CD14-positive monocyte (primary cell): ENCODE results near the gene DGUOK. TPM values are rescaled to one million over a fixed set of nuclear protein-coding genes. Genes with fewer than 3 reads are reported as not detected.

Source experiments
- DNase-seq, 3 donors: peaks; one replicate each; pipeline ENCODE4 v3.0.0-alpha.2; 2011 to 2022
- H2AFZ ChIP-seq: 2 replicates; pipeline ENCODE4 v1.6.0; 2012; ENCODE audit warnings: mild to moderate bottlenecking, low read depth, low read length, inconsistent platforms; ENCODE audit not compliant: insufficient read depth, poor library complexity, severe bottlenecking
- H3K27ac ChIP-seq, 2 donors: 1 replicate in 1 of 2; 2 replicates in 1 of 2; pipeline ENCODE4 v1.5.1; 2012 to 2013; ENCODE audit warnings: low read length in 2 of 2, control low read depth in 1 of 2, inconsistent platforms in 1 of 2, low read depth in 1 of 2, mild to moderate bottlenecking in 1 of 2
- H3K27me3 ChIP-seq, 2 donors: one replicate each; pipeline versions ENCODE4 v1.6.0 to v1.6.1; 2011 to 2013; ENCODE audit warnings: low read length in 2 of 2; ENCODE audit not compliant: control insufficient read depth in 2 of 2, insufficient read depth in 2 of 2
- H3K36me3 ChIP-seq, 2 donors: replicated peaks in 1 of 2; 1 replicate in 1 of 2; 2 replicates in 1 of 2; pipeline versions ENCODE4 v1.5.1 to v1.6.1; 2012 to 2013; ENCODE audit warnings: low read length in 2 of 2, control low read depth in 1 of 2, inconsistent platforms in 1 of 2, mild to moderate bottlenecking in 1 of 2; ENCODE audit not compliant: insufficient read depth in 2 of 2, control insufficient read depth in 1 of 2
- H3K4me1 ChIP-seq, 2 donors: 1 replicate in 1 of 2; 2 replicates in 1 of 2; pipeline versions ENCODE4 v1.5.1 to v1.6.1; 2012 to 2013; ENCODE audit warnings: low read length in 2 of 2, control low read depth in 1 of 2, inconsistent platforms in 1 of 2, mild to moderate bottlenecking in 1 of 2, moderate library complexity in 1 of 2; ENCODE audit not compliant: insufficient read depth in 2 of 2, control insufficient read depth in 1 of 2
- H3K4me2 ChIP-seq: replicated peaks from 2 replicates; pipeline ENCODE3; 2012; ENCODE audit warnings: low read length, moderate library complexity, mild to moderate bottlenecking; ENCODE audit not compliant: poor library complexity, severe bottlenecking; ENCODE audit errors: extremely low read depth
- H3K4me3 ChIP-seq, 3 experiments: fragments of 200-600 bp in 1 of 3; sonication (generic) in 1 of 3; replicated peaks in 1 of 3; 1 replicate in 2 of 3; 2 replicates in 1 of 3; pipeline ENCODE4 v1.5.1; 2011 to 2013; ENCODE audit warnings: low read length in 3 of 3, mild to moderate bottlenecking in 3 of 3, control low read depth in 2 of 3, low read depth in 2 of 3, inconsistent platforms in 1 of 3, moderate library complexity in 1 of 3
- H3K79me2 ChIP-seq: 2 replicates; pipeline ENCODE4 v1.6.0; 2012; ENCODE audit warnings: mild to moderate bottlenecking, control low read depth, inconsistent platforms, low read length, moderate library complexity; ENCODE audit not compliant: insufficient read depth
- H3K9ac ChIP-seq: 2 replicates; pipeline ENCODE4 v1.6.0; 2017; ENCODE audit warnings: low read length, mild to moderate bottlenecking; ENCODE audit not compliant: insufficient read depth, poor library complexity, severe bottlenecking
- H3K9me3 ChIP-seq, 2 donors: replicated peaks in 1 of 2; 1 replicate in 1 of 2; 2 replicates in 1 of 2; pipeline versions ENCODE4 v1.5.1 to v1.6.1; 2012 to 2013; ENCODE audit warnings: low read length in 2 of 2, control low read depth in 1 of 2; ENCODE audit not compliant: control insufficient read depth in 1 of 2, insufficient read depth in 1 of 2
- H4K20me1 ChIP-seq: 2 replicates; pipeline ENCODE4 v1.6.0; 2012; ENCODE audit warnings: mild to moderate bottlenecking, low read length, control low read depth, moderate library complexity; ENCODE audit not compliant: insufficient read depth
- H3K27ac Mint-ChIP-seq, 7 donors: one replicate each; pipeline ENCODE4 v1.8.0; 2020; ENCODE audit warnings: mild to moderate bottlenecking in 7 of 7, mixed read lengths in 7 of 7, moderate library complexity in 6 of 7, inconsistent platforms in 2 of 7
- H3K27me3 Mint-ChIP-seq, 3 donors: one replicate each; pipeline ENCODE4 v1.8.0; 2021 to 2022; ENCODE audit warnings: low read depth in 3 of 3, mild to moderate bottlenecking in 3 of 3, mixed read lengths in 3 of 3, moderate library complexity in 3 of 3, inconsistent platforms in 1 of 3
- H3K36me3 Mint-ChIP-seq, 2 donors: one replicate each; pipeline ENCODE4 v1.8.0; 2020; ENCODE audit warnings: mixed read lengths in 2 of 2, inconsistent platforms in 1 of 2, mild to moderate bottlenecking in 1 of 2
- H3K4me1 Mint-ChIP-seq: one replicate; pipeline ENCODE4 v1.8.0; 2020; ENCODE audit warnings: mild to moderate bottlenecking, mixed read lengths
- H3K4me3 Mint-ChIP-seq, 2 donors: one replicate each; pipeline ENCODE4 v1.8.0; 2020; ENCODE audit warnings: mild to moderate bottlenecking in 2 of 2, mixed read lengths in 2 of 2, moderate library complexity in 1 of 2
- H3K9me3 Mint-ChIP-seq, 7 donors: one replicate each; pipeline ENCODE4 v1.8.0; 2020 to 2022; ENCODE audit warnings: mixed read lengths in 7 of 7, mild to moderate bottlenecking in 6 of 7, moderate library complexity in 6 of 7, inconsistent platforms in 2 of 7
- WGBS: methylation state at CpG from one replicate; pipeline ENCODE4 v1.1.5; 2013; ENCODE audit warnings: missing lambda C conversion rate; ENCODE audit not compliant: insufficient coverage; 5-methylcytosine and 5-hydroxymethylcytosine counted together
- intact Hi-C, 2 donors: fragments of 100-400 bp; cut with micrococcal nuclease; formaldehyde crosslinking; loops; one replicate each; pipeline versions ENCODE4 v1.15.0 to v1.15.1; 2023
- polyA plus RNA-seq, 3 donors: library from polyadenylated mRNA; depleted of rRNA in 1 of 3; unstranded in 2 of 3; stranded (reverse) in 1 of 3; fragments of 300-500 nt in 2 of 3; fragments of >200 nt in 1 of 3; fragmentation: Illumina TruSeq in 2 of 3; gene quantifications; 1 replicate in 2 of 3; 2 replicates in 1 of 3; pipeline ENCODE4 v1.2.3, GENCODE V29; 2012 to 2021
- TF ChIP-seq, protein P1 (sequence below): fragments of 200-600 bp; IDR thresholded peaks from one replicate; pipeline ENCODE4 v1.8.0; 2022; ENCODE audit warnings: antibody characterized with exemption, mild to moderate bottlenecking

DGUOK gene
- polyA plus RNA-seq, 3 donors = 62.9 to 129 (median 123) TPM

DNA sequence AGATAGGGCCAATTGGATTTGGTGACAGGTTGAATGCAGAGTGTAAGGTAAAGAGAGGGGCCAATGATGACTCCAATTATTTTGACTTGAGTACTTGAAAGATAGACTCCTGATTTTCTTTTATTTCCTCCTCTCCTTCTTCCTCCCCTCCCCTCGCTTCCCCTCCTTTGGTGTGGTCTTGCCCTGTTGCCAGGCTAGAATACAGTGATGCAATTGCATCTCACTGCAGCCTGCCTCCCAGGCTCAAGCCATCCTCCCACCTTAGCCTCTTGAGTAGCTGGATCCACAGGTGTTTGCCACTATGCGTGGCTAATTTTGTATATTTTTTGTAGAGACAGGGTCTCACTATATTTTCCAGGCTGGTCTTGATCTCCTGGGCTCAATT is 2.3 kb downstream of the DGUOK start:
- H3K36me3 Mint-ChIP-seq = peaks cover 31 to 32% of the 10 kb centered on the region in 2 donors
- Histone ChIP-seq H3K27ac (peak overlapping the region in 1 of 2 donors; percentile 60), H3K4me1 (peaks cover 49 to 70% of the 10 kb centered on the region in 2 donors), H3K79me2 (peaks cover 78% of the 10 kb centered on the region), H3K4me3 (peak overlapping the region in 1 of 3 experiments; percentile 5), H3K36me3 (peaks cover 3 to 25% of the 10 kb centered on the region in 2 donors), H3K9ac (no peak overlapping the region), H3K27me3 (no peaks in the 10 kb centered on the region), H4K20me1 (peaks cover 26% of the 10 kb centered on the region), H3K4me2 (no peak overlapping the region), H2AFZ (no peak overlapping the region), H3K9me3 (no peaks in the 10 kb centered on the region)
- DNase-seq = peak in 1 of 3 donors; percentile 40
- TF ChIP-seq, protein P1, sequence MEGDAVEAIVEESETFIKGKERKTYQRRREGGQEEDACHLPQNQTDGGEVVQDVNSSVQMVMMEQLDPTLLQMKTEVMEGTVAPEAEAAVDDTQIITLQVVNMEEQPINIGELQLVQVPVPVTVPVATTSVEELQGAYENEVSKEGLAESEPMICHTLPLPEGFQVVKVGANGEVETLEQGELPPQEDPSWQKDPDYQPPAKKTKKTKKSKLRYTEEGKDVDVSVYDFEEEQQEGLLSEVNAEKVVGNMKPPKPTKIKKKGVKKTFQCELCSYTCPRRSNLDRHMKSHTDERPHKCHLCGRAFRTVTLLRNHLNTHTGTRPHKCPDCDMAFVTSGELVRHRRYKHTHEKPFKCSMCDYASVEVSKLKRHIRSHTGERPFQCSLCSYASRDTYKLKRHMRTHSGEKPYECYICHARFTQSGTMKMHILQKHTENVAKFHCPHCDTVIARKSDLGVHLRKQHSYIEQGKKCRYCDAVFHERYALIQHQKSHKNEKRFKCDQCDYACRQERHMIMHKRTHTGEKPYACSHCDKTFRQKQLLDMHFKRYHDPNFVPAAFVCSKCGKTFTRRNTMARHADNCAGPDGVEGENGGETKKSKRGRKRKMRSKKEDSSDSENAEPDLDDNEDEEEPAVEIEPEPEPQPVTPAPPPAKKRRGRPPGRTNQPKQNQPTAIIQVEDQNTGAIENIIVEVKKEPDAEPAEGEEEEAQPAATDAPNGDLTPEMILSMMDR = no peak
- H3K27ac Mint-ChIP-seq = peak overlapping the region in 6 of 7 donors; percentile 80 to 97 (median 88)
- intact Hi-C loops = loop anchor here in 1 of 2 donors (5.0 to 10.0 kb wide), 2 partner anchors 53 to 266 kb away; partner anchors contain the start of genes MTHFD2 and TET3
- H3K4me3 Mint-ChIP-seq = peak overlapping the region in 1 of 2 donors; percentile 21
- peaks cover 0 to 2% (median 0%) of the 10 kb centered on the region in 3 donors for H3K27me3 Mint-ChIP-seq
- peaks cover 0 to 5% (median 0%) of the 10 kb centered on the region in 7 donors for H3K9me3 Mint-ChIP-seq
- 100% methylated on average over 1 of the region's 2 CpGs for WGBS
- peaks cover 64% of the 10 kb centered on the region for H3K4me1 Mint-ChIP-seq

DNA sequence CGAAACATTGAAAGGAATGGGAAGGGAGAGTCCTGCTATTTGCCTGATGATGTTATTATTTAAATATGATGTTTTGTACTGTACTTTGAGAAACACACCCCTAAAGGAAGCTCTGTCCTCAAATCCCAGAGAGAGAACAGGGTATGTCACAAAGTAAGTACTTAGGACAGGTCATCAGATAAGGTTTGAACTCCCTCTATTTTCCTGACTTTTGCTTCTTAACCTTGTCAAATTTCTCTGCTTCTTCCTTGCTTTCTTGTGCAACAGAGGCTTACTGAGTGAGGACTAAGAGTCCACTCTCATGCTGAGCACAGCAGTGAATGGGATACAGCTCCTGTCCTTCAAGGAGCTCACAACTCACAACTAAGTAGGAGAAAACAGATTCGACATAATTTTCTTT is 3.7 kb downstream of the DGUOK start:
- Histone ChIP-seq H2AFZ (no peak overlapping the region), H3K79me2 (peaks cover 93% of the 10 kb centered on the region), H3K4me3 (no peak overlapping the region), H3K9me3 (no peaks in the 10 kb centered on the region), H3K27me3 (no peaks in the 10 kb centered on the region), H3K27ac (peak overlapping the region in 1 of 2 donors; percentile 7), H3K36me3 (peaks cover 7 to 38% of the 10 kb centered on the region in 2 donors), H4K20me1 (peaks cover 35% of the 10 kb centered on the region), H3K9ac (no peak overlapping the region), H3K4me1 (peaks cover 40 to 58% of the 10 kb centered on the region in 2 donors), H3K4me2 (no peak overlapping the region)
- Mint-ChIP-seq H3K4me1 (peaks cover 58% of the 10 kb centered on the region), H3K36me3 (peaks cover 39 to 46% of the 10 kb centered on the region in 2 donors), H3K27me3 (peaks cover 0 to 2% (median 0%) of the 10 kb centered on the region in 3 donors), H3K27ac (peak overlapping the region in 2 of 7 donors; percentile 41 to 63), H3K4me3 (no peak overlapping the region), H3K9me3 (peaks cover 0 to 3% (median 0%) of the 10 kb centered on the region in 7 donors)
- TF ChIP-seq, protein P1 = no peak
- 100% methylated on average over 1 of the region's 2 CpGs for WGBS
- intact Hi-C loops = loop anchor here in 1 of 2 donors (5.0 kb wide), 1 partner anchor 52 kb away; the partner anchor contains the start of gene TET3
- DNase-seq = no peak
